Left ventricle myocardium inferior (tissue), 1 donor: ENCODE results near the gene TMEM117. TPM values are rescaled to one million over a fixed set of nuclear protein-coding genes. Genes with fewer than 3 reads are reported as not detected.

ENCODE experiments used
- DNase-seq: peaks from one replicate; pipeline ENCODE4 v3.0.0-alpha.2; 2020
- H3K27ac ChIP-seq: fragments of 200-600 bp; replicated peaks from 2 replicates; pipeline ENCODE4 v1.8.0; 2021
- H3K27me3 ChIP-seq: fragments of 200-600 bp; 2 replicates; pipeline ENCODE4 v1.8.0; 2021; ENCODE audit warnings: low read depth
- H3K36me3 ChIP-seq: fragments of 200-600 bp; 2 replicates; pipeline ENCODE4 v1.8.0; 2021
- H3K4me1 ChIP-seq: fragments of 200-600 bp; 2 replicates; pipeline ENCODE4 v1.8.0; 2021
- H3K4me3 ChIP-seq: fragments of 200-600 bp; 2 replicates; pipeline ENCODE4 v1.8.0; 2021; ENCODE audit warnings: mild to moderate bottlenecking, moderate library complexity
- H3K9me3 ChIP-seq: fragments of 200-600 bp; replicated peaks from 2 replicates; pipeline ENCODE4 v1.8.0; 2021
- CTCF ChIP-seq: fragments of 200-600 bp; IDR thresholded peaks from 2 replicates; pipeline ENCODE4 v1.8.0; 2021; ENCODE audit warnings: antibody characterized with exemption, mild to moderate bottlenecking, borderline replicate concordance
- intact Hi-C: fragments of 100-400 bp; cut with micrococcal nuclease; formaldehyde crosslinking; loops from one replicate; pipeline ENCODE4 v1.11.0; 2022
- total RNA-seq: library from RNA; stranded (reverse); fragmentation: NEBNext Ultra II Directional; extraction: Animal tissue kit (Norgen Biotek cat#: 25700); gene quantifications from one replicate; pipeline ENCODE4 v1.2.1, GENCODE V29; 2021
- donor health status: DM: no; HTN: yes; CAD: no; lungs with severe emphysema.

The TMEM117 gene
- total RNA-seq, 1 donor from 2014 or later, result 6.7 TPM

GRCh38 chr12:44091948-44092606 is 256.2 kb downstream of the TMEM117 start:
- no peak overlapping the region for H3K27ac ChIP-seq
- H3K4me3 ChIP-seq, result no peak overlapping the region
- peaks cover 4% of the 10 kb centered on the region for H3K4me1 ChIP-seq
- intact Hi-C loops, result no loop called here
- H3K36me3 ChIP-seq, result no peaks in the 10 kb centered on the region
- no peaks in the 10 kb centered on the region for H3K27me3 ChIP-seq
- DNase-seq, result no peak
- H3K9me3 ChIP-seq, result peaks cover 3% of the 10 kb centered on the region
- TF ChIP-seq CTCF, result no peak

GRCh38 chr12:44098786-44099185 is 262.9 kb downstream of the TMEM117 start:
- H3K4me1 ChIP-seq, result no peaks in the 10 kb centered on the region

GRCh38 chr12:44099486-44099885 is 263.6 kb downstream of the TMEM117 start:
- no peak for TF ChIP-seq CTCF
- Histone ChIP-seq H3K4me3 (no peak overlapping the region), H3K27me3 (no peaks in the 10 kb centered on the region), H3K36me3 (no peaks in the 10 kb centered on the region), H3K27ac (no peak overlapping the region), H3K9me3 (peaks cover 9% of the 10 kb centered on the region), H3K4me1 (no peaks in the 10 kb centered on the region)
- no peak for DNase-seq
- intact Hi-C loops, result no loop called here

More at GRCh38 chr12:44098786-44099185, 262.9 kb downstream of the TMEM117 start:
- H3K27me3 ChIP-seq, result no peaks in the 10 kb centered on the region
- peaks cover 9% of the 10 kb centered on the region for H3K9me3 ChIP-seq
- H3K27ac ChIP-seq, result no peak overlapping the region
- no peak for DNase-seq
- intact Hi-C loops, result no loop called here
- H3K36me3 ChIP-seq, result no peaks in the 10 kb centered on the region
- H3K4me3 ChIP-seq, result no peak overlapping the region
- no peak for TF ChIP-seq CTCF

DNA sequence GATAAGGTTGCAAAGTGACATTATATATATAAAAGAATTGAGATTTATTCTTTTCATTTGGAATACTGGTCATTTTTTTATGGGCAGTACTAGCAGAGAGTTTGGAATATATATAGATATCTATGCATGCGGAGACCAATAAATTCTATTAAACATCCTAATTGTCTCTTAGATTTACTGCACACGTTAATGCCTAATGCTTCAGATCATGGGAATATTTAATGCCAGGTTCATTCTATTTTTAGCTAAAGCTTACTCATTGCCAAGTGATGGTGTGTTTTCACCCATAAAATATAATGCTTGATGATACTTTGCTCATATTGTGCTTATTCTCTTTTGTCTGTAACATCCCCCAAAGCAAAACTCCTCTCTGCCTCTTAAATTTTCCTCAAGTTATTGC is 264.4 kb downstream of the TMEM117 start:
- H3K4me1 ChIP-seq, result no peaks in the 10 kb centered on the region
- no peak overlapping the region for H3K4me3 ChIP-seq
- H3K27me3 ChIP-seq, result no peaks in the 10 kb centered on the region
- no peak for DNase-seq
- intact Hi-C loops, result no loop called here
- peaks cover 9% of the 10 kb centered on the region for H3K9me3 ChIP-seq
- H3K36me3 ChIP-seq, result no peaks in the 10 kb centered on the region
- TF ChIP-seq CTCF, result no peak
- H3K27ac ChIP-seq, result no peak overlapping the region

GRCh38 chr12:44101475-44101874 is 265.6 kb downstream of the TMEM117 start:
- Histone ChIP-seq H3K27ac (no peak overlapping the region), H3K9me3 (peaks cover 9% of the 10 kb centered on the region), H3K27me3 (no peaks in the 10 kb centered on the region), H3K4me3 (no peak overlapping the region), H3K4me1 (no peaks in the 10 kb centered on the region), H3K36me3 (no peaks in the 10 kb centered on the region)
- intact Hi-C loops, result no loop called here
- no peak for DNase-seq
- TF ChIP-seq CTCF, result no peak
